Liver (tissue), 3 donors: ENCODE data around the gene CIPC.

Experiments
- CTCF ChIP-seq: fragments of 150-350 bp; IDR thresholded peaks from 2 replicates; pipeline ENCODE4 v1.5.1; 2017; ENCODE audit warnings: improper control_type of control experiment, low read depth, low read length; ENCODE audit not compliant: missing input control
- FOXA1 ChIP-seq: IDR thresholded peaks from 2 replicates; pipeline ENCODE4 v1.6.1; 2016; ENCODE audit warnings: antibody characterized with exemption
- GABPA ChIP-seq, 2 donors: IDR thresholded peaks in 1 of 2; conservative IDR thresholded peaks in 1 of 2; 2 replicates each; pipeline ENCODE4 v1.6.1; 2016; ENCODE audit warnings: antibody characterized with exemption in 2 of 2, mild to moderate bottlenecking in 1 of 2, moderate library complexity in 1 of 2
- HNF4A ChIP-seq, 2 donors: conservative IDR thresholded peaks; 2 replicates each; pipeline ENCODE4 v1.6.1; 2016; ENCODE audit warnings: antibody characterized with exemption in 2 of 2, mild to moderate bottlenecking in 2 of 2
- RAD21 ChIP-seq, 2 donors: IDR thresholded peaks; 2 replicates each; pipeline ENCODE4 v1.6.1; 2016; ENCODE audit warnings: antibody characterized with exemption in 2 of 2, mild to moderate bottlenecking in 2 of 2
- REST ChIP-seq: IDR thresholded peaks from 2 replicates; pipeline ENCODE4 v1.6.1; 2016; ENCODE audit warnings: antibody characterized with exemption, mild to moderate bottlenecking
- RXRA ChIP-seq, 2 donors: IDR thresholded peaks; 2 replicates each; pipeline ENCODE4 v1.6.1; 2017 to 2018; ENCODE audit warnings: antibody characterized with exemption in 2 of 2, mild to moderate bottlenecking in 1 of 2
- YY1 ChIP-seq: IDR thresholded peaks from 2 replicates; pipeline ENCODE4 v1.6.1; 2016; ENCODE audit warnings: antibody characterized with exemption, mild to moderate bottlenecking
- donor health status: healthy.
- donor health status: healthy.

GRCh38 chr14:77120771-77121743 lies 23.0 kb downstream of the CIPC start:
- TF ChIP-seq CTCF (no peak), RXRA (IDR thresholded peaks at IDR 0.05) (no peak), FOXA1 (no peak), YY1 (no peak), GABPA (IDR thresholded peaks at IDR 0.05 in 1 of 2, conservative IDR thresholded peaks at IDR 0.05 in 1 of 2) (no peak), REST (no peak), RAD21 (IDR thresholded peaks at IDR 0.05) (no peak), HNF4A (conservative IDR thresholded peaks at IDR 0.05) (no peak)
